GM18511 (cell line): ENCODE data around the gene BATF.

Experiments used
- ATAC-seq: cut with Tn5 transposase; IDR thresholded peaks from one replicate; pipeline ENCODE4 v1.9.1; 2021; ENCODE audit warnings: mild to moderate bottlenecking, moderate library complexity; ENCODE audit not compliant: unreplicated experiment

Gene BATF

DNA sequence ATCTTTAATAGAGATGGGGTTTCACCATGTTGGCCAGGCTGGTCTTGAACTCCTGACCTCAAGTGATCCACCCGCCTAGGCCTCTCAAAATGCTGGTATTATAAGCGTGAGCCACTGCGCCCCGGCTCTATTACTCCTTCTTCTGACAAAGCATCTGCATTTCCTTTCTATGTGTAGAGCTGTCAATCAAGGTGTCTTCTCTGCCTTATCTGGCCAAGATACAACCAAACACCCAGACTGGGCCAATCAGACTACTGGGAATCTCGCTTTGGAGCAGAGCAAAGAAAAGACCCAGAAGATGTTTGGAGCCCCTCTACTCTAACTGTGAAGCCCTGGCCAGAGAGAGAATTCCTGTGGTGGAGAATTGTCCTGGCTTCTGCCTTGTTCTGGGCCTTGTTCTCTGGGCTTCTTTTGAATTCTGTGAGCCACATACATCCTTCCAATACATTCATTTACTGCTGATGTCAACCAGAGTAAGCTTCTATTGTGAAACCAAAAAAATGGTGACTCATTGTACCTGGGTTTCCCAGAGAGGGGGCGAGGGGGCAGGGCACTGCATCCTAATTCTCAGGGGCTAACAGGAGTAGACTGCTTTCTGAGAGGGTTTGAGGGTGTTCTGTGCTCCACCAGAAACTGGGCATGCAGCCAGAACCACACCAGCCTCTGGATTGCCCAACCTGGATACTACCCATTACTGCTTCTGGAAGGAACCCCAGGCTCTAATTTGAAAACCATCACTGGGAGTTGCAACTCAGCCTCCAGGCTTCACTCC is 37.4 kb downstream of the BATF start:
- no peak for ATAC-seq

DNA sequence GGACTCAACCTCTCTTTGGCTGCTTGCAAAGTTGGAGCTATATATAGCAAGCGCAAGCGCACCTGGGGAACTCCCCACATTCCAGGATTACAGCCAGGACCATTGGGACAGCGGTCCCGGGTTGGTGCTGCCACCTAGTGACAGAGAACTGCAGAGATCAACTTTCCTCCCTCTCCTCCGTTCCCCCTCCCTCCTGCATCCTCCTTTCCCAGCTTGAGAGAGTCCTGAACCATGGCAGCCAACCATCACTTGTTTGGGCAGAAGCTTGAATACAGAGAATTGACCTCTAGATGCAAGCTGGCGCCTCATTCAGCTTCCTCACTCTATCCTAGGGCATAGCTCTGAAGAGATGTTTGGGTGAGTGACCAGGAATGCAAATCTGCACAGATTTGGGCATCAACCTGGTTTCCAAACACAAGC is 38.8 kb downstream of the BATF start:
- ATAC-seq = no peak

DNA sequence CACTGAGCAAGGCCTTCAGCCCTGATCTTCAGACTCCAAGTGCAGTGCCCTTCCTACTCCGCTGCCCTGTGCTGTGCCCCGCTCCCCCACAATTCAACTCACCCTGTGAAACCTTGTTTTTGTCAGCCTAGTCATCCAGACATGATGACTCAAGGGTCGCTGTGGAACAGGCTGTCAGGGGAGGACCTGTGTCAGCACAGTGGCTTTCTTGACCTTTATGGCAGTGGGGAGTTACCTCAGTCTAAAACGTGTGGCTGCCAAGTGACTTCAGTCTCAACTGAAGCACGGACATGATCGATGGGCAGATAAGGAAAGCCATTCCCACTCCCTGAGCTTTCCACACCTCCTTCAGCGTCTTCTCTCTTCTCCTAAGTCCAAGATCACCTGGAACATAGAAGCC is 39.8 kb downstream of the BATF start:
- ATAC-seq = no peak

DNA sequence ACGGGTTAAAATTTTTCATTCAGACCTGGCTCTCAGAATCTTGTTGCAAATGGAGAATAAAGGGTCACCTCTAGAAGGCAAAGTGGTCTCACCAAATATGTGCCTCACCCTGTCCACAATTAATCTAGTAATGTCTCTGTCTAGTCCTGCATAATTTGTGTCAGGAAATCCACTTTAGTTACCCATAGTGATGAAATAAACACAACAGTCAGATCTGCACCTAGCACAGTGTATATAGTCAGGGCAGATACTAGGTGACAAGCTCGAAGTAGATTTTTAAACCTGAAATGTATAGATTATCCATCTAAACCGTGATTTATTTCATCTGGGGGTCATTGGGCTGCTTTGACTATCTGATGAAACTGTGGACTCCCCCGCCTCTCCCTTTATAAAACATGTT is 40.2 kb downstream of the BATF start:
- ATAC-seq = no peak

DNA sequence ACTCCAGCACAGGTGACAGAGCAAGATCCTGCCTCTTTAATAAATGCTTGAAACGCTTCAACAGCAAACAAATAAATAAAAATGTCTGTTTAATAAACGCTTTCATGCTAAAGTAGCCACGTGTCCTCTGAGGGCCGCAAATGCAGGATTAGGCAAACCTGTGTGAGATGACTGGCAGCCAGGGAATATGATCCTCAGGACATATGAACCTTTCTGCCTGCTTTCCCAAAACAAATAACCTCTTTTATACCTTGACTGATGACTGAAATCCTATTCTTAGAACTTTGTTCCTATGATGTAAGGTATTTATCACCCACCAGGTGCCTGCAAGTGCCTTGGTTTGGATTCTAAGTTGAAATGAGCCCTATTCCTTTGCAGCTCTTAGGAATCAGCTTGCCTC is 41.7 kb downstream of the BATF start:
- no peak for ATAC-seq

DNA sequence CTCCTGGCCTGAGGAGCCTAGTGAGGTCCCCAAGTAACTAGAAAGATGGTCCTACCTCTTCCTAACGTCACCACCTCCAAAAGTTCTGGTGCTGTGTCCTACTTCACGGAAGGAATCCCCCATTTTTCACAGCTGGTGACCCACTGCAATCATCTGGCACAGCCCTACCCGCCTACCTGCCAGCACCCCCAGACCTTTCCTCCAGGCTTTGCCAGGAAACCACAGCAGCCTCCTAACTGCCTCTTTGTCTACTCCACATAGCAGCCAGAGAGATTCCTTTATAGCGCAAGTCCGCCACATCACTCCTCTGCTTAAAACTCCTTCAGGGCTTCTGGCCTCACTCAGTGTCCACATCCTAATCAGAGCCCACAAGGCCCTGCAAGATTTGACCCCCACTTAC is 42.8 kb downstream of the BATF start:
- no peak for ATAC-seq

DNA sequence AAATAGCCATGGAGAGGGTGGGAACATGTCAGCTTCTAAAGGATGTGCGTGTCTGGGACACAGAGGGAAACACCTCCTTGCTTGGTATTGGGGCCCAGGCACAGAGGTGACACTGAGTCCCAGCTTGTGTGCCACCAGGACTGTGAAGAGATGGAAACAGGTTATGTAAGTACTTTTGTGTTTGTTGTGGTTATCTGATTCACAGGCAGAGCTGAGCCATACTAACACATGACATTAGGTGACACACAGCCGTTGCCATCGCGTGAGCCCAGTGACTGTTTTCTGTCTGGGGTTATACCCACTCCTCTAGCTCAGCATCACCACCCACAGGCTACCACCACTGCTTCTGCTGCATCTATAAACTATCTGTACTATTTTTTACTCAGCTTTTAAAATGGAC is 44.1 kb downstream of the BATF start:
- no peak for ATAC-seq

DNA sequence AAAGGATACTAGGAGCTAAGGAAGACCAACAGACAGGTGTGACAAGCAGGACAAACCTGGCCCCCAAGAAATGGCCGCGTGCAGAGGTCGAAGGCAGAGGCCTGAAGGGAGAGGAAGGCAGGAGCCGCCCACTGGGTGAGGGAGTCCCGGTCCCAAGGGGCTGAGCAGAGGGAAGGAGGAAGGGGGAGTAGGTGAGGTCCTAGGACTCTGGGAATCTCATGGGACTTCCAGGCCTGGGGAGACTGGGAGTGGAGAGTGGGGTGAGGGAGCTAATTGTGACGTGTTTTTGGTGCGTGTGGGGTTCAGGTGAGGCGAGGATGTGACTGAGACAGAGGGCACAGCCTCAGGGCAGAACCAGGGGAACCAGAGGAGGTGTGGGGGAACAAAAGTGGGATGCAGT is 44.5 kb downstream of the BATF start:
- ATAC-seq = no peak

DNA sequence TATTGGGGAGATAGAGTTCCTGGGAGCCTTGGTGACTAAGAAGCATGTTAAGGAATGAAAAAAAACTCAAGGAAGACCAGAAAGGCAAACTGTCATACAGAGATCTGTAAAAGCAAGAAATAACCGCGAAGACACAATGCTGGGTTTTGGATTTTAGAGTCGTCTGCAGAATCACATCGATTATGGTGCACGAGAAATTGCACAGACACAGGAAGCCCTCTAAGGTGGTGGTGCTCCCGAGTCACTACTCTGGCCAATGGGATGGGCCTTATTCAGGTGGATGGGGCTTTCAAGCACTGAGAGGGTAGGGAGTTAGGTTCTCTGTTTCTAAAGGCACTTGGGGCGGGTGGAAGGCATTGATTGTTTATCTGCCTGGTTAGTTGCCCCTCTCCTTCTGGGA is 45.9 kb downstream of the BATF start:
- ATAC-seq = no peak

DNA sequence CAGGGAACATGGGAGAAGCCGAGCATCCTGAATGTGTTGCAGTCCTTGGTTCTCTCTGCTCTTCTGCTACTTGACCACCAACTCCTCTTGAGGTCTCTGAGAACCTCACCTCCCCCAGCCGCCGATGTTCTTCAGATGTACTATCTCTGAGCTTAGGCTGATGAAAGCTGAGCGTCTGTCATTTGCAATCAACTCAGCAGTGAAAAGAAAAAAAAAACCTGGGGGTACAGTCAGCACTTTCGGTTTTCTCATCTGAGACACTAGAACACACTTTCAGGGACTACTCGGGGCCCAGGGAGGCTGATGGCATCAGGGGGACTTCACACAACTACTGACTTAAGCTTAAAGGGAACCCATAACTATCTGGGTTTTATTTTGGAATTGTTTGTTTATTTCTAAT is 46.5 kb downstream of the BATF start:
- ATAC-seq = no peak

DNA sequence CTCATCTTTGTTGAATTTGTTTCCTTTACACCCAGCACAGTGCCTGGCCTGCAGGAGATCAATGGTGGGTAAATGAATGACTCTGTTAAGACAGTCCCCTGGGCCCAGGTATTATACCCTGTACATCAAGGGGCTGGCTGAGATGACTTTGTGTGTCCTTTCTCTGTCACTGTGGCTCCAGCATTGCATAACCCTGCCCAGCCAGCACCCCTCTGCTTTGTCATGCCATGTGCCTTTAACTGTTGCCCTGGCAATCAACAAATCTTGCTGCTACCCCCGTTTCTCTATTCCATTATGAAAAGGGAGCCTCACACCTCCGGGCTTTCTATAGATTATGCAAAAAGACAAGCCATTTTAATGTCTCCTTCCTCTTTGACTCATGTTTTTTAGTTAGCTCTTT is 48.5 kb downstream of the BATF start:
- ATAC-seq = no peak

DNA sequence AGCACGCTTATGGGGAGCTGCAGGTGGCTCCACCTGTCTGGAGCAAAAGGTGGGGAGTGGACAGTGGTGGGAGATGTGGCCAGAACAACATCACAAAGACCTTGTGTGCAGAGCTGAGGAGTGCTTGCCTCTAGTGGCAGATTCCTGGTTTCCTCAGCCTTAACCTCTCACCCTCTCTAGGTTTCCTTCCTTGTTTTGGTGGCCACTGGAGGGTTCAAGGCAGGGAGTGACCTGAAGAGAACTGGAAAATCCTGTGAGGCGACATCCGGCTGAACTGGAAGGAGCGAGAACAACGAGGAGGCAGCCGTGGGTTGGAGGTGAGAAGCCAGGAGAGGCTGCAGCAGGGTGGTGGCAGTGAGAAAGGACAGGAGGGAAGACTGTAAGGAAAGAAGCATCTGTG is 49.8 kb downstream of the BATF start:
- ATAC-seq = no peak

DNA sequence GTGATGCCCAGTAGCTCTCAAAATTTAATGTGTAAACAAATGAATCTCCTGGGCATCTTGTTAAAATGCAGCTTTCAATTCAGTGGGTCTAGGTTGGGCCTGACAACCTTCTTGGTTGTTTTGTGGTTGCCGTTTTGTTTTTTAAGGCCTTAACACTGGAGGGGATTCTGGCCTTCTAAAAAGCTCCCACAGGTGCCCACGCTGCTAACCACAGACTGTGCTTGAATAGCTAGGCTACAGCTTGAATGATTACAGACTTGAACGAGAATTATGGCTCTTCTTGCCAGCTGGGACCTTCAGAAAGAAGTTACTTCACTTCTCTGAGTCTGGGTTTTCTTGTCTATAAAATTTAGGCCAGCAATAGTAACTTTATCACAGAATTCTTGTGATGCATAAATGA is 54.8 kb downstream of the BATF start:
- no peak for ATAC-seq

DNA sequence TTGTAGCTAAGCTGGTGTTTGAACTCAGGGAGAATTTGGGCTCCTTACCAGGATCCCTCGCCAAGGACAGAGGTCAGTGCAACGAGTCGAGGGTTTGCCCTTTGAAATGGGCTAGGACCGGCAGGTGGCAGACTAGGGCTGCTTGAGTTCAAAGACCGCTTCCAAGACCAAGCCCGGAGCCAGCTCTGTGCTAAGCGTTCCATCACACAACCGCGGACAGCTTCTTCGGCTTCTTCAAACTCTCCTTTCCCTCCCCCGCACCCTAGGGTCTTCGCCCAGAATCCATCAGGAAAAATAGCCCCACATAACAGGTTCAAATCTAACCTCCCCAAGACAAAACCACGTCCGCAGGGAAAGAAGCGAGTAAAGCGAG is 55.4 kb downstream of the BATF start:
- peak; percentile 83 for ATAC-seq

DNA sequence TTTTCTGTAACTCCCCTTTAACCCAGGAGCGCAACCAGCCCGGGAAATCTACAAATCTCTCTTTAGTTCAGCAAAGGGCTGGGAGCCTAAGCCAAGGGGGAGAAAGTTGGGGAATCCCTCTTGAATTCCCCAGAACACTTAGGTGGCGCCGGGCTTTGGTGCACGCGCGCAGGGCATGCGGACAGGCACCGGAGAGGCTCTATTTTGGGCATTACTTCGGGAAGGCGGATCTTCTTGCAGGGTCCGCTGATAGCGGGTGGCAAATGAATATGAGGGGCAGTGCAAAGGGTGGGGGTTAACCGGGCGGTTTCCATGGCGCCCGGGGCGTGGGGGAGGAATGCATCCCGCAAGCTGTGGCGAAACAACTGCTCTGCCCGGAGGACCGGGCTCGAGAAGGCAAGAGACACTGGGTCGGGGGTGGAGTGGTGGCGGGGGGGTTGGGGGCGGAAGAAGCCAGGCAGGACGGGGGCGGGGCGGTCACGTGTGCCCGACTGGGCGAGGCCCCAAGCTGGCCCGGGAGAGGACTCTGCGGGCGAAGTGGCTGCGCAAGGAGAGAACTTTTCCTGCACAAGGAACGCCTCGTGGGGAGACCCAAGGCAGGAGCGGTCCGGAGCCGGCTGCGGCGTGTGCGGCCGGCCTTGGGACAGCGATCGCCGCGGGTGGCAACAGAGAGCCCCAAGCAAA is 56.0 kb downstream of the BATF start, which contains the start of gene FLVCR2:
Gene FLVCR2 (plus strand): TSS at position 519 of the 684 bp plus-strand sequence. CDS start 353 bp downstream, outside the sequence.
- ATAC-seq = peak; percentile 45

DNA sequence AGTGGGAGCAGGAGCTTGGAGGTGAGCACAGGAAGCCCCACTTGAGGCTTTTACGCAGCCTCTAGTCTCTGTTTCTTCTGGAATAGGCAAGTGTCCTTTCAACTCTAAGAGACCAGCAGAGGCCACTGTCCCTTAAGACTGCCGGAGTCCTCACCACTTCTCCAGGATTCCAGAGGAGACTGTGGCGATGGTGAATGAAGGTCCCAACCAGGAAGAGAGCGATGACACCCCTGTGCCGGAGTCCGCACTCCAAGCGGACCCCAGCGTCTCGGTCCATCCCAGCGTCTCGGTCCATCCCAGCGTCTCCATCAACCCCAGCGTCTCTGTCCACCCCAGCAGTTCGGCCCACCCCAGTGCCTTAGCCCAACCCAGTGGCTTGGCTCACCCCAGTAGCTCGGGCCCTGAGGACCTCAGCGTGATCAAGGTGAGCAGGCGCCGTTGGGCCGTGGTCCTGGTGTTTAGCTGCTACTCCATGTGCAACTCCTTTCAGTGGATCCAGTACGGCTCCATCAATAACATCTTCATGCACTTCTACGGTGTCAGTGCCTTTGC is 56.6 kb downstream of the BATF start:
- ATAC-seq = peak; percentile 31

DNA sequence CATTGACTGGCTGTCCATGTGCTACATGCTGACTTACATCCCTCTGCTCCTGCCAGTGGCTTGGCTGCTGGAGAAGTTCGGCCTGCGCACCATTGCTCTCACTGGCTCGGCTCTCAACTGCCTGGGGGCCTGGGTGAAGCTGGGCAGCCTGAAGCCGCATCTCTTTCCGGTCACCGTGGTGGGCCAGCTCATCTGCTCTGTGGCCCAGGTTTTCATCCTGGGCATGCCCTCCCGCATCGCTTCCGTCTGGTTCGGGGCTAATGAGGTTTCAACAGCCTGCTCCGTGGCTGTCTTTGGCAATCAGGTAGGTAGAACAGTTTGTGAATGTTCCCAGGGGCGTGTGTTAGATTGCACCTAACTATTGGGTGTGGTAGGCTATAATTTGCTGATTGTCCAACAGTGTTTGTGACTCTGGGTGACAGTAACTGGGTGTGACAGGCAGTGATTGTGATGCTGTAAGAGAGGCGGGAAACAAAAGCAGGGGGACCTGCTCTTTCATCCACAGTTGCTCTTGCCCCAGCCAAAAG is 57.1 kb downstream of the BATF start:
- no peak for ATAC-seq

DNA sequence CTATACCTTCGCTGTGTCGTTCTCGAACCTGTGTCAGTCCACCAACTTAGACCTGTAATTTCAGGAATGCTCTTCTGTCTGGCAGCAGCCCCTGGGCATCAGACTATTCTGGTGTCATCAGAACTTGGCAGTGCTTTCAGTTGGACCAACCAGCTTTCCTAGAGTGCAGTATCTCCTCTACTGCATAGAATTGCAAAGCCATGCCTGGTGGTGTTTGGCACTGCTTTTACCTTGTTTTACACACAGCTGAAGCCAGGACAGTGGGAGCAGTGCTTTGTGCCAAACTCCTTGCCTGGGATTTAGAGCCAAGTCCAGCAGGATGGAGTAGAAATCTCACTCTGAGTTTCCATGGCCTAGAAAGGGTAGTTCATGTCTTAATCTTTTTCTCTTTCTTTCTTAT is 57.6 kb downstream of the BATF start:
- no peak for ATAC-seq

DNA sequence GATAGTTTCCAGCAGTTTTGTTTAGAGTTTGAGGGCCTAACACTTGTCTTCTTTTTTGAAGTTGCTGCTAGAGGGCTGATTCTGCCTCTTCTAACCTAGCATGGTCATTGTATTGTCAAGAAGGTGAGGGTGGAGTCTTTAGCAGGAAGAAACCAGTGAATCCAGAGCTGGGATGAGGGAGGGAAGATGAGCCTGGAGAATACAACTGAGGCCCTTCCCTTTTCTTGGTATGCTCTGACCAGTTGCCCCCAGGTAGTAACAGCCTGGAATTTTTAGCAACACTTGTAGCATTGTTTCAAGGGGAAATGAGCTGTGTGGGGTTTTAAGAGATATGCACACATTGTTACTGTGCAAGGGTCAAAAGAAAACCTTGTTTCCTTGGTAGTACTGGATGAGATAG is 65.1 kb downstream of the BATF start:
- no peak for ATAC-seq

DNA sequence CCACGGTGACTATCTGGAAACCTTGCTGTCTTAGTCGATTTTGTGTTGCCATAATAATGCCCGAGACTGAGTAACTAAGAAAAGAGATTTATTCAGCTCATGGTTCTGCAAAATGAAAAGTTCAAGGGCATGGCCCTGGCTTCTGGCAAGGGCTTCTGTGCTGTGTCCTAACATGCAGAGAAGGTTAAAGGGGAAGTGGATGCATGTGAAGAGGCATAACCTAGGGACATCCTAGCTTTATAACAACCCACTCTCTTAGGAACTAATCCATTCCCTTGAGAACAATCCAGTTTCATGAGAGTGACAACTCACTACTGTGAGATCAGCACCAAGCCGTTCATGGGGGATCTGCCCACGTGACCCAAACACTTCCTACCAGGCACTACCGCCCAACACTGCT is 67.7 kb downstream of the BATF start:
- ATAC-seq = no peak

DNA sequence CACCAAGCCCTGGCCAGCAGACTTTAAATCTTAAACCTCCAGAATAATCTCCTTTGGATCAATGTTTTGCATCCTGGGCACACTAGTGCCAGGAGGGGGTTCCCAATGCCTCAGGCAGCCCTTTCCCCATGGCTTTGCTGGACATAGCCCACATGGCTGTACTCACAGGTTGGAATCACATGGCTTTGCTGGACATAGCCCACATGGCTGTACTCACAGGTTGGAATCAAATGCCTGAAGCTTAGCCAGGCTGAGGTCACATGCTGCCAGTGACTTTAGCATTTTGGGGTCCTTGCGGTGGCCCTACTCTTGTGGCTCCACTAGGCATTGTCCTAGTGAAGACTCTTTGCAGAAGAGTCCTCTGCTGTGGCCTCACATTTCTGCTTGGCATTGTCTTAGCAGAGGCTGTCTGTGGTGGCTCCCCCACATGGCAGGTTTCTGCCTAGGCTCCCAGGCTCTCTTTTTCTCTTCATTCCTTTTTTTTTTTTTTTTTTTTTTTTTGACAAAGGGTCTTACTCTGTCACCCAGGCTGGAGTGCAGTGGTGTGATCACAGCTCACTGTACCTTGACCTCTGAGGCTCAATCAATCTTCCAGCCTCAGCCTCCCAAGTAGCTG is 69.2 kb downstream of the BATF start:
- ATAC-seq = no peak
